ENCODE results near the gene PTPRG. TPM values are rescaled to one million over a fixed set of nuclear protein-coding genes. Genes with fewer than 3 reads are reported as not detected.

PTPRG gene
- total RNA-seq, 1 experiment from 2014 or later, result 0.73 TPM

DNA sequence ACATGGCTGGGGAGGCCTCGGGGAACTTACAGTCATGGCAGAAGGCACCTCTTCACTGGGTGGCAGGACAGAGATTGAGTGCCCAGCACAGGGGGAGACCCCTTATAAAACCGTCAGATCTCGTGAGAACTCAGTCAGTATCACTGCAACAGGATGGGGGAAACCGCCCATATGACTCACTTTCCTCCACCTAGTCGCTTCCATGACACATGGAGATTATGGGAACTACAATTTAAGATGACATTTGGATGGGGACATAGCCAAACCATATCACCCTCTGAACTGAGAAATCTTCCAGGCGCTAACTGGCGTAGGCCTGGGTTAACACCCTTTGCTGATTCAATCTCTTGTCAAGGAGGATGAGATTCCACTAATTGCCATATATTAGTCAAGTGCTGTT is 419.7 kb downstream of the PTPRG start:
- ChIA-PET POLR2A (ENCODE audit: unreplicated experiment) (no interaction called here), CTCF (no interaction called here)
- no TSS peak for BruUV-seq (replicated peaks)
- Histone ChIP-seq H3K79me2 (ENCODE audit: low read length) (no peaks in the 10 kb centered on the region), H4K20me1 (ENCODE audit: low read length) (no peaks in the 10 kb centered on the region), H3F3A (ENCODE audit: low read length, unreplicated experiment) (no peaks in the 10 kb centered on the region), H3K9me2 (replicated peaks; ENCODE audit: low read length) (no peaks in the 10 kb centered on the region), H2AFZ (ENCODE audit: low read length) (no peak overlapping the region), H3K27me3 (ENCODE audit: low read length) (no peaks in the 10 kb centered on the region), H3K4me2 (ENCODE audit: low read length) (no peak overlapping the region), H3K36me3 (ENCODE audit: low read depth, low read length) (no peaks in the 10 kb centered on the region), H3K4me1 (ENCODE audit: insufficient read depth, low read length) (no peaks in the 10 kb centered on the region), H3K4me3 (ENCODE audit: low read length) (no peak overlapping the region), H3K27ac (ENCODE audit: low read length) (no peak overlapping the region), H3K9ac (ENCODE audit: low read length) (no peak overlapping the region), H3K9me3 (ENCODE audit: low read length) (peaks cover 12% of the 10 kb centered on the region)
- DNase-seq, result no peak
- no peak for ATAC-seq
- intact Hi-C loops (cut with micrococcal nuclease), result no loop called here
- TF ChIP-seq EZH2phosphoT487 (IDR thresholded peaks at IDR 0.05; ENCODE audit: borderline replicate concordance, low read length), result no peak
- TF ChIP-seq EZH2 (IDR thresholded peaks at IDR 0.05; ENCODE audit: low read length, unreplicated experiment), result no peak
- TF ChIP-seq CTCF (conservative IDR thresholded peaks at IDR 0.05; ENCODE audit: low read depth, low read length), result no peak

DNA sequence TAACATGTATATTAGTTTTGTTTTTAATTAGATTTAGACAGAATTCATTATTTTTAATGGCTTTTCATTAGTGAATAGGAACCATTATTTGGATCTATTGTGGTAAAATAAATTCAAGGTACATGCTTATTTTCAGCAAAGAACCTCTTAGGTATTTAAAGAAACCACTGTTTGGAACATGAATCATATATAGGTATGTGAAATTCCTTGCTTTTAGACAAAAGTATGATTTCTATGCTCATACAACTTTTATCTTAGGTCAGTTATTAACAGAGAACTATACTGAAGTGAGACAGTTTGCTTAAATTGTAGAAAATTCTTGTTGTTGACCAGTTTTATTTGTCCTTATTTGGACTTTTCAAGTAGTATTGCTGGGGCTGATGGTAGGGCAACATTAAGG is 422.1 kb downstream of the PTPRG start:
- no peak overlapping the region for H3K4me3 ChIP-seq (ENCODE audit: low read length)
- peaks cover 22% of the 10 kb centered on the region for H3K9me3 ChIP-seq (ENCODE audit: low read length)
- no peak overlapping the region for H3K27ac ChIP-seq (ENCODE audit: low read length)
- no peaks in the 10 kb centered on the region for H3F3A ChIP-seq (ENCODE audit: low read length, unreplicated experiment)
- TF ChIP-seq EZH2 (IDR thresholded peaks at IDR 0.05; ENCODE audit: low read length, unreplicated experiment), result no peak
- no peak for TF ChIP-seq EZH2phosphoT487 (IDR thresholded peaks at IDR 0.05; ENCODE audit: borderline replicate concordance, low read length)
- no peak for TF ChIP-seq CTCF (conservative IDR thresholded peaks at IDR 0.05; ENCODE audit: low read depth, low read length)
- POLR2A ChIA-PET (ENCODE audit: unreplicated experiment), result no interaction called here
- H3K9me2 ChIP-seq (replicated peaks; ENCODE audit: low read length), result no peaks in the 10 kb centered on the region
- no peaks in the 10 kb centered on the region for H3K27me3 ChIP-seq (ENCODE audit: low read length)
- no peak overlapping the region for H3K9ac ChIP-seq (ENCODE audit: low read length)
- intact Hi-C loops (cut with micrococcal nuclease), result no loop called here
- no peaks in the 10 kb centered on the region for H3K36me3 ChIP-seq (ENCODE audit: low read depth, low read length)
- H2AFZ ChIP-seq (ENCODE audit: low read length), result no peak overlapping the region
- no peaks in the 10 kb centered on the region for H4K20me1 ChIP-seq (ENCODE audit: low read length)
- CTCF ChIA-PET, result no interaction called here
- no peak for ATAC-seq
- no peak overlapping the region for H3K4me2 ChIP-seq (ENCODE audit: low read length)
- no TSS peak for BruUV-seq (replicated peaks)
- H3K79me2 ChIP-seq (ENCODE audit: low read length), result no peaks in the 10 kb centered on the region
- no peaks in the 10 kb centered on the region for H3K4me1 ChIP-seq (ENCODE audit: insufficient read depth, low read length)
- no peak for DNase-seq

- H3K4me3 ChIP-seq (ENCODE audit: low read length), result no peak overlapping the region
- peak; percentile 10 for DNase-seq
- no peaks in the 10 kb centered on the region for H3F3A ChIP-seq (ENCODE audit: low read length, unreplicated experiment)
- H3K79me2 ChIP-seq (ENCODE audit: low read length), result no peaks in the 10 kb centered on the region
- intact Hi-C loops (cut with micrococcal nuclease), result no loop called here
- TF ChIP-seq EZH2phosphoT487 (IDR thresholded peaks at IDR 0.05; ENCODE audit: borderline replicate concordance, low read length), result no peak
- no peak for TF ChIP-seq CTCF (conservative IDR thresholded peaks at IDR 0.05; ENCODE audit: low read depth, low read length)
- TF ChIP-seq EZH2 (IDR thresholded peaks at IDR 0.05; ENCODE audit: low read length, unreplicated experiment), result no peak
- H2AFZ ChIP-seq (ENCODE audit: low read length), result no peak overlapping the region
- no peaks in the 10 kb centered on the region for H3K9me2 ChIP-seq (replicated peaks; ENCODE audit: low read length)
- no peak overlapping the region for H3K9ac ChIP-seq (ENCODE audit: low read length)
- H3K4me2 ChIP-seq (ENCODE audit: low read length), result no peak overlapping the region
- no peaks in the 10 kb centered on the region for H3K27me3 ChIP-seq (ENCODE audit: low read length)
- H3K36me3 ChIP-seq (ENCODE audit: low read depth, low read length), result no peaks in the 10 kb centered on the region
- H3K4me1 ChIP-seq (ENCODE audit: insufficient read depth, low read length), result no peaks in the 10 kb centered on the region
- POLR2A ChIA-PET (ENCODE audit: unreplicated experiment), result no interaction called here
- BruUV-seq (replicated peaks), result no TSS peak
- CTCF ChIA-PET, result no interaction called here
- no peaks in the 10 kb centered on the region for H4K20me1 ChIP-seq (ENCODE audit: low read length)
- no peak overlapping the region for H3K27ac ChIP-seq (ENCODE audit: low read length)
- no peak for ATAC-seq
- H3K9me3 ChIP-seq (ENCODE audit: low read length), result peaks cover 18% of the 10 kb centered on the region
Measured at GRCh38 chr3:61985020-61985419, 423.6 kb downstream of the PTPRG start.

Measured in PC-3 (cell line).